SK-MEL-5 (cell line): ENCODE data around the gene NOX4. TPM values are rescaled to one million over a fixed set of nuclear protein-coding genes. Genes with fewer than 3 reads are reported as not detected.
"Not testable (repeated sequence)": the region's sequence is repeated elsewhere in the genome, so short reads cannot be mapped to it uniquely, and the experiment has no call there.

ENCODE experiments used
- DNase-seq: peaks from one replicate; pipeline ENCODE4 v3.0.0-alpha.2; 2016; ENCODE audit warnings: low read depth, low spot score
- in situ Hi-C: cut with HindIII; loops from 2 replicates; pipeline ENCODE4 v1.10.0; 2016; ENCODE audit warnings: low sequenced_read_pairs, high pct_unique_total_duplicates, low pct_unique_long_range_greater_than_20kb
- total RNA-seq: library from RNA; depleted of rRNA; stranded (reverse); fragments of >200 nt; shearing (Covaris generic); gene quantifications from 2 replicates; pipeline ENCODE4 v1.2.3, GENCODE V29; 2014; rRNA removed

Gene NOX4
- total RNA-seq, 1 experiment from 2014 or later = 4.6 TPM

DNA sequence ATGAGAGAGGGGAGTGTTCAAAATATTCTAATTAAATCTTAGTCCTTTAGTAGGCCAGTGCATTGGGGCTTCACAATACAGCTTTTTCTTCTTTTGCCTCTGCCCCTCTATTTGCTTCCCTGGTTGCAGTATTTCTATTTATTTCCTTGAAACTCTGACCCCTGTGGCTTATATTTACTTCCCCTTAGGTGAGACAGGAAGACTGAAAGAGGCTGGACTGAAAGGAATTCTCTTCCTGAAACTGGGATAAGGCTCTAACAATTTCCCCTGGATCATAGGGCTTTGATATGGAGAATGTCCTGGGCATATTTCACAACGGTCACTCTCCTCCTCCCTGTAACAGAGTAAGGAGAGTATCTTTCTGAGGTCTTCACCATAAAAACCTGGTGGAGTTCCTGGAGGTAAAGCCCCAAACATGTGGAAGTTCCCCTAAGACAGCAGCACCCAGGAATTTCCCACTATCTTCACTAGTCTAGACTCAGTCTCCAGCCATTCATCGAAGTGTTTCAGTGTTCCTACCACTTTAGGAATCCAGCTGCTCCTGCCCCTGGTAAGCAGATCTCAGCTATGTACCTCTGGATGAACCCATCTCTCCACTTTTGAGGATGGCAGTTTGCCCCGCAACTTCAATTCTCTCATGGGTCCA, 210.0 kb downstream of the NOX4 start:
- DNase-seq, in situ Hi-C loops: not testable (repeated sequence)

DNA sequence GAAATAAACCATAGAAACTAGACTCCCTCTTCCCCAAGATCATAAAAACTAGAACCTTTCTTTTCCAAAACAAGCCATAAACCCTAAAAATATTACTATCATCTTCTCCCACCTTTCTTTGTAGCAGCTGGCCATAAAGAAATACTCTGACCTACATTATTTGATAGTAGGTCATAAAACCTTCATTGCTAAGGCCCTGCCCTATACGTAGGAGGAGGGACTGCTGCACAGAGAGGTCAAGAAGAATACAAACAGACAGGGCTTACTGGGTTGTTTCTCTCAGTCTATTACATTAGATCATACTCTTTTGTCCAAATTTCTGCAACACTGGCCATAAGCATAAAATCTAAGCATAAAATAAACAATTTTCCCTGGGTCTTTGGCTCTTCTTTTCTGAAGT, 212.0 kb downstream of the NOX4 start:
- no peak for DNase-seq
- in situ Hi-C loops = no loop called here

DNA sequence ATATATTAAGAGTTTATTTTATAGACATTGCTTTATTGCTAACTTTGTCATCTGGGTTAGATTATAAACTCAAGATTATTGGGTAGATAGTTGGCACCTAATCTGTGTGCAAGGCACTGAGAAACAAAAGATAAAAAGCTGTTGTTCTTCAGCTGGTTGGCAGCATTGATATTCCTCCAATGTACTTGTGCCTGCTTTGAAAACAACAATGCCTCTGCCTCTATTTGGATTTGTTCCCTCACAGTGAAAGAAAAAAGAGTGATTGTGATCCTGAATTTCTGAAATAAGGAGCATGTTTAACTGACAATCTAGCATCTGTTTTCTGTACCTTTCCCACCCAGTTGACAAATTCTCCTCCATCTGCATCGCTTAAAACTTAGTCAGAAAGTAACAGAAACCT, 215.2 kb downstream of the NOX4 start:
- no peak for DNase-seq
- in situ Hi-C loops = no loop called here

Other genes with a start within 250 kb of the NOX4 start
- gene TRIM77, start 218.9 kb upstream of the NOX4 start, total RNA-seq = not detected in 2 replicates